NK-92 treated with Interleukin-12 subunit alpha and Interleukin-12 subunit beta, amount 100 ng/mL, for 24 hours (cell line): ENCODE results near the gene GALC.

Experiments used
- DNase-seq: peaks from one replicate; lab custom pipeline; 2025; lab: John Stamatoyannopoulos, UW

Gene GALC

GRCh38 chr14:88005978-88006851 is 13.2 kb upstream of the GALC start:
- DNase-seq: peak; percentile 55

GRCh38 chr14:88005050-88005481 is 12.1 kb upstream of the GALC start, which contains the start of gene GPR65:
TSS of gene GPR65 (plus strand) at chr14:88005135. CDS start at chr14:88010848, 5,713 bp downstream.
- no peak for DNase-seq

- no peak for DNase-seq
Observed at GRCh38 chr14:88004506-88005036, 11.6 kb upstream of the GALC start.

GRCh38 chr14:88003425-88003824 is 10.4 kb upstream of the GALC start:
- no peak for DNase-seq

- DNase-seq: no peak
Observed at GRCh38 chr14:88002421-88003075, 9.6 kb upstream of the GALC start.

GRCh38 chr14:87999277-87999676 is 6.3 kb upstream of the GALC start:
- DNase-seq: no peak

- DNase-seq: no peak
Observed at GRCh38 chr14:87998482-87998881, 5.5 kb upstream of the GALC start.

GRCh38 chr14:87996291-87996592 is 3.3 kb upstream of the GALC start:
- no peak for DNase-seq

GRCh38 chr14:87995500-87996290 is 2.7 kb upstream of the GALC start:
- no peak for DNase-seq

GRCh38 chr14:87994974-87995373 is 2.0 kb upstream of the GALC start:
- no peak for DNase-seq

GRCh38 chr14:87992346-87992717 is 650 bp downstream of the GALC start:
- DNase-seq: no peak

GRCh38 chr14:87990682-87991081 is 2.3 kb downstream of the GALC start:
- no peak for DNase-seq

- DNase-seq: no peak
Observed at GRCh38 chr14:87989956-87990299, 3.1 kb downstream of the GALC start.

- DNase-seq: no peak
Observed at GRCh38 chr14:87989221-87989955, 3.6 kb downstream of the GALC start.

- DNase-seq: no peak
Observed at GRCh38 chr14:87979689-87980088, 13.3 kb downstream of the GALC start.

- no peak for DNase-seq
Observed at GRCh38 chr14:87975636-87976035, 17.3 kb downstream of the GALC start.

GRCh38 chr14:87971010-87971409 is 22.0 kb downstream of the GALC start:
- DNase-seq: no peak

GRCh38 chr14:87967496-87967895 is 25.5 kb downstream of the GALC start:
- no peak for DNase-seq

- no peak for DNase-seq
Observed at GRCh38 chr14:87966816-87967215, 26.2 kb downstream of the GALC start.

GRCh38 chr14:87961246-87961645 is 31.7 kb downstream of the GALC start:
- DNase-seq: no peak

GRCh38 chr14:87960013-87960787 is 32.8 kb downstream of the GALC start:
- no peak for DNase-seq
